GM18520 (cell line): Measurements from ENCODE around the gene TKTL1.
"Not testable (repeated sequence)": the region's sequence is repeated elsewhere in the genome, so short reads cannot be mapped to it uniquely, and the experiment has no call there.

Experiments used
- ATAC-seq: cut with Tn5 transposase; IDR thresholded peaks from one replicate; pipeline ENCODE4 v1.9.1; 2021; ENCODE audit not compliant: unreplicated experiment

TKTL1 gene

DNA sequence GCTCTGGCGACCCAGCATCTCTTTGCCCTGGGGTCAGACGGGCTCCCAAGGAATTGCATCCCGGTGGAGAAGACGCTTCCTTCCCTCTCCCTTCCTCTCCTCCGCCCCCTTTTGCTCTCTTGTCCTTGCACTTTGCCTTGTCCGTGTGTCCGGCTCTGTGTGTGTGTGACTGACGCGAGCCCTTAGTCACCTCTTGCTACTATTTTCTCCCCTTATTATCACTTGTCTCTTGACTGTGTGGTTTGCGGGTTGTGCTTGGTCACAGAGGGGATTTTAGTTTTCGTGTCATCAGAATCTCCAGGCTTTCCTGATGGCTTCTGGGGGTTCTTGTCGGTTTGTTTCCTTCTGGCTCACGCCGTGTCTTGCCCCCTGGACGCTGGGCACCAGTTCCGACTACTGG is 47.5 kb downstream of the TKTL1 start:
- not testable (repeated sequence) for ATAC-seq

DNA sequence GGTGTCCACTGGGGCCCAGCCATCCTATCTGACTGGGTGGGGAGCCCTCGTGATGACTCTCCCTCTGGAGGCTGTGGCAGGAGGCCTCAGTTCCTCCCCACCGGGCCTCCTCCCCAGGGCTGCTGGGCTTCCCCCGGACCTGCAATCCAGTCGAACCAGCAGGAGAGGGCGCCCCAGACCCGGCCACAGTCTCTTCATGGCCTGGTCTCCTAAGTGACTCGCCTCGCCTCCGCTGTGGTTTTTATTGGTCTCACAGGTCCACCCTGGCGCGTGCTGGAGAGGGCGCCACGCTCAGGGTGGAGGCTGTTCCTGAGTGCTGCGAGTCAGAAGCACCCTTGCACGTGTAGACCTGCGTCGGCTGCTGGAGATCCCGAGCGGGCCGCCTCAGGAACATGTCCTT is 48.0 kb downstream of the TKTL1 start:
- ATAC-seq: peak; percentile 29

- no peak for ATAC-seq
These were observed 52.5 kb downstream of the TKTL1 start for GRCh38 chrX:154348114-154348531.

GRCh38 chrX:154348646-154349358 is 53.2 kb downstream of the TKTL1 start:
- ATAC-seq: no peak

DNA sequence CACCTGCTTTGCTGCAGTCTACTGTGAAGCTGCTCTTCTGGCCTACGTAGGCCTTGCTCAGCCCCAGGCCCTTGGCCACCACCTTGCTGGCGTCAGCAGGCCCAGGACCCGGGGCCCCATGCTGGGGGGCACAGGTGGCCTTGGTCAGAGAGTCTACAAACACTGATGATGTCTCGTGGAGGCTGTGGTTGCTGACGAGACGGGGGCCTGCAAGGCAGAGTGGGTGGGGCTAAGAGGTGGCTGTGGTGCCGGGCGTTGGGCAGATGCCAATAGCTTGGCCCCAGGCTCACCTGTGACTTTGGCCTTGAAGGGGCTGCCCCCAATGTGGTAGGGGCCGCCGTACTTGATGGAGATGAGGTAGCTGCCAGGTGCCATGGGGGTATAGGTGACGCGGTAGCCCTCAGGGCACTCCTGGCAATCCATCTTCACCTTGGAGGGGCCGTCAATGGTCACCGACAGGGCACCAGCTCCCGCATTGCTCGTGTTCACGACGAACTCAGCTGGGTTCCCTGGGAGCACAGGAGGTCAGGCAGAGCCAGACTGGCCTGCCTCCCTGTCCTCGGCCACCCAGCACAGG is 53.9 kb downstream of the TKTL1 start:
- no peak for ATAC-seq

- no peak for ATAC-seq
These were observed 54.4 kb downstream of the TKTL1 start for GRCh38 chrX:154349979-154350378.

- ATAC-seq: no peak
These were observed 55.0 kb downstream of the TKTL1 start for GRCh38 chrX:154350429-154351182.

GRCh38 chrX:154351183-154352011 is 55.8 kb downstream of the TKTL1 start:
- ATAC-seq: no peak

GRCh38 chrX:154352012-154352401 is 56.4 kb downstream of the TKTL1 start:
- no peak for ATAC-seq

GRCh38 chrX:154352466-154352865 is 56.9 kb downstream of the TKTL1 start:
- ATAC-seq: no peak

GRCh38 chrX:154353172-154353843 is 57.7 kb downstream of the TKTL1 start:
- ATAC-seq: no peak

- ATAC-seq: no peak
These were observed 58.4 kb downstream of the TKTL1 start for GRCh38 chrX:154354013-154354412.

DNA sequence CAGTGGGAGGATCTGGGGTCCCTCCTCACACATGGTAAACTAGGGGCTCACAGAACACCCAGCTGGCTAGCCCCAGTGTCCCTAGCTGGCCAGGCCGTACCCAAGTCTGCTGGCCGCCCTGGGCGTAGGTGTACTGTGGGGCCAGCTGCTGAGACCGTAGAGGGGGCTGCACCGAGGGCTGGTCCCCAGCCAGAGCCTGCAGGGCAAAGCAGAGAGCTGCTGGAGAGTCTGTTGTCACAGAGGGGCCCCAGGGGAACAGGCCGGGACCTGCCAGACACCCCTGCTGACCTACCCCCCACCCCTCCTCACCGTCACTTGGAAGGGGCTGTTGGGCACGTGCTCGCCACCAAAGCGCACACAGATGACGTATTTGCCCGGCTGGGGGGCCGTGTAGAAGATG is 58.9 kb downstream of the TKTL1 start:
- no peak for ATAC-seq

- ATAC-seq: no peak
These were observed 59.6 kb downstream of the TKTL1 start for GRCh38 chrX:154355094-154355775.

DNA sequence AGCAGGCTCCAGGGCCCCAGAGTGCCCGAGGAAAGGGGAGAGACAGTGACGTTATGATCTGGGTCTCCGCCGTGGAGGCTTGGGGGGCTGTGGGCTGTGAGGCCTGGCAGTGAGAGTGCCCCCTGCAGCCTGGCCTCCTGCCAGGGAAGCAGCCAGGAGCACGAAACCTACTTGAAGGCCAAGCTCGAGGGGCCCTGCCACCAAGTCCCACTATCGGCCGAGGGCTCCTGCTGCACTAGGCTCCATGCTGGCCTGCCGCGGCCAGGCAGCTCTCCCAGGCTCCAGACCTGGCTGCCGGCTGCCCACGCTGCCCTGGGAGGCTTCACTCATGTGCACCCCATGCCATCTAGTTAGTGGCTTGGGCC is 60.2 kb downstream of the TKTL1 start:
- no peak for ATAC-seq

DNA sequence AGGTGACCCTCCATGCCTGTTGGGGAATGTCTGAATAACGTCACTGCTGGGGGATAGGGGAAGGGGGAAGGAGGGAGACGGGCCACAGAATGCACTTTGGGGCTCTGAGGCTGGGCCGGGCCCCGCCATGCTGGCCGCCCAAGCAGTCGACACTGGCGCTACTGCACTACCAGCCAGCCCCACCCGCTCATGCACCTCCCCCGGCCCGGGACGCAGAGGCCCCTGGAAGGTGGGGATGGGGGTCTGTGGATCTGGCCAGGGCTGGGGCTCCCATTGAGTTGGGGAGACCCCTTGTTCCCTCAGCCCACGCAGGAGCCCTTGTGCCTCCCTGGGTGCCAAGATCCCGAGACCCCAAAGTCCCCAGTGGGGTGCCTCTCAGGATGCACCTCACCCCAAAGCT is 61.0 kb downstream of the TKTL1 start:
- no peak for ATAC-seq

DNA sequence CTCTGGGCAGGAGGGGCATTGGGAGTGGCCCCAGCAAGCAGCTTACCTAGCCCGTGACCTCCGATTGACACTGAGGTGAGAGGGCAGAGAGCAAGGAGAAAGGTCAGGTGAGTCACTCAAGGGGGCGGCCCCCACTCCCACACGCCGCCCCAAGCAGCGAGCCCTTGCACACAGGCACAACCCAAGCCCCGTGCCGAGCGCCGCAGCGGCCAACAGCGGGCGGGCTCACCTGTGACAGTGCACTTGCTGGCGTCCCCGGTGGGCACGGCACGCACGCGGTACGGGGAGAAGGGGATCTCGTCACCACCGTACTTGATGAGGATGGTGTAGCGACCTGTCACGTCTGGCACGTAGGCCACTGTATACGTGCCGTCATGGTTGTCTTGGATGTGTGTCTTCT is 61.6 kb downstream of the TKTL1 start:
- ATAC-seq: no peak

- ATAC-seq: no peak
These were observed 62.4 kb downstream of the TKTL1 start for GRCh38 chrX:154358011-154358410.

GRCh38 chrX:154358829-154359228 is 63.2 kb downstream of the TKTL1 start:
- no peak for ATAC-seq
